ENCODE results near the gene KCNJ1.

GRCh38 chr11:128910576-128910975, 43.5 kb upstream of the KCNJ1 start:
- TF ChIP-seq CTCF (IDR thresholded peaks at IDR 0.05; ENCODE audit: low read depth, low read length) (no peak), EZH2phosphoT487 (IDR thresholded peaks at IDR 0.05; ENCODE audit: low read depth) (no peak)
